ENCODE results near the gene HDGF. TPM values are rescaled to one million over a fixed set of nuclear protein-coding genes. Genes with fewer than 3 reads are reported as not detected.
A peak's percentile ranks its signal among the peaks of the same experiment; 100 is the strongest.

The HDGF gene
- total and polyA plus RNA-seq, 2 of the 8 experiments (the other 6 are each of a cell fraction or from before 2014, with no cell fraction given), result 145 to 391 TPM

GRCh38 chr1:156741481-156741983 is 9.9 kb downstream of the HDGF start:
- H2BK120ac ChIP-seq (replicated peaks; ENCODE audit: low read depth, low read length), result no peak overlapping the region
- peak overlapping the region; percentile 81 for H2BK5ac ChIP-seq (ENCODE audit: low read depth, low read length)
- H2BK20ac ChIP-seq (ENCODE audit: low read length), result no peak overlapping the region
- peak overlapping the region; percentile 9 for H4K91ac ChIP-seq (replicated peaks; ENCODE audit: insufficient read length, low read length)
- H3K4me3 ChIP-seq (ENCODE audit: extremely low read depth in 1 of 4, insufficient read depth in 2 of 4, low read depth in 3 of 4, low read length in 4 of 4), result peak overlapping the region in 3 of 4 experiments; percentile 5 to 51 (median 34); a peak in 5 of 8 replicates
- H3K18ac ChIP-seq (ENCODE audit: extremely low read depth, low read length), result peak overlapping the region; percentile 34; the same call in 1 of the 2 replicates
- WGBS, 2 experiments (ENCODE audit: extremely low coverage in 1 of 2, insufficient coverage in 1 of 2, insufficient read length in 1 of 2, insufficient replicate concordance in 2 of 2, low coverage in 1 of 2, low lambda C conversion rate in 2 of 2, missing lambda C conversion rate in 1 of 2), result 60% methylated on average over 8 of the region's 8 CpGs; no CpG with 5 or more reads in 1 of the 2 experiments
- no peak overlapping the region for H2AFZ ChIP-seq (ENCODE audit: low read length)
- H3K27me3 ChIP-seq (replicated peaks in 1 of 4; ENCODE audit: control insufficient read depth in 3 of 4, extremely low read depth in 1 of 4, insufficient read depth in 3 of 4, low read length in 3 of 4), result no peaks in the 10 kb centered on the region
- peaks cover 9% of the 10 kb centered on the region for H3K79me1 ChIP-seq (ENCODE audit: low read depth, low read length)
- no peak overlapping the region for H3K14ac ChIP-seq (ENCODE audit: insufficient read length)
- H3K9me3 ChIP-seq (ENCODE audit: insufficient read depth in 2 of 2, low read depth in 1 of 2, low read length in 1 of 2), result no peaks in the 10 kb centered on the region
- POLR2A ChIA-PET (ENCODE audit: partially characterized antibody), result interaction anchor here (0.6 to 10.7 kb wide), 20 partner anchors 10 to 139 kb away, joined by 3 to 214 read pairs (median 4); partner anchors contain the start of genes CRABP2, HDGF, ISG20L2 and METTL25B
- DNase-seq (ENCODE audit: low read depth in 1 of 2, low spot score in 2 of 2), result no peak
- TF ChIP-seq RAD21 (IDR thresholded peaks at IDR 0.05 in 1 of 2, conservative IDR thresholded peaks at IDR 0.05 in 1 of 2; ENCODE audit: low read depth in 2 of 2, low read length in 2 of 2) (0 out of 4 replicates have a peak, but pooled peaks of 1 of the 2 experiments have one; percentile 14), CTBP2 (IDR thresholded peaks at IDR 0.05; ENCODE audit: borderline replicate concordance, insufficient read depth, insufficient read length, low read length) (peak; percentile 17), POLR2A (IDR thresholded peaks at IDR 0.05; ENCODE audit: control extremely low read depth in 1 of 2, low read depth in 2 of 2, low read length in 2 of 2) (peak in 1 of 2 experiments; percentile 58; a peak in 1 of 3 replicates), TAF7 (optimal IDR thresholded peaks at IDR 0.05; ENCODE audit: borderline replicate concordance, low read depth, low read length) (no peak), JUND (IDR thresholded peaks at IDR 0.05; ENCODE audit: low read length) (no peak), SIX5 (IDR thresholded peaks at IDR 0.05; ENCODE audit: low read depth, low read length) (no peak), KDM1A (IDR thresholded peaks at IDR 0.05; ENCODE audit: borderline replicate concordance, low read length) (no peak), ASH2L (IDR thresholded peaks at IDR 0.05; ENCODE audit: low read length) (peak; percentile 87)
- H4K20me1 ChIP-seq (replicated peaks in 1 of 2; ENCODE audit: control insufficient read depth in 1 of 2, insufficient read depth in 2 of 2, low read length in 2 of 2), result peaks cover 0 to 2% of the 10 kb centered on the region in 2 experiments
- peak overlapping the region; percentile 67 to 68 for H3K4me2 ChIP-seq (ENCODE audit: insufficient read depth in 1 of 2, low read depth in 2 of 2, low read length in 2 of 2)
- H4K8ac ChIP-seq (ENCODE audit: extremely low read depth, insufficient read depth, low read length), result no peak overlapping the region
- peak overlapping the region in 2 of 4 experiments; percentile 36 to 42; a peak in 3 of 7 replicates for H3K9ac ChIP-seq (replicated peaks in 1 of 4; ENCODE audit: extremely low read depth in 1 of 4, low read depth in 3 of 4, low read length in 3 of 4)
- H3K4ac ChIP-seq (replicated peaks; ENCODE audit: insufficient read length, low read depth, low read length), result peak overlapping the region; percentile 29
- H3K23ac ChIP-seq (ENCODE audit: insufficient read length), result no peak overlapping the region
- 0 out of 2 replicates have a peak overlapping the region, but pooled peaks have one; percentile 46 for H2BK15ac ChIP-seq (ENCODE audit: low read length)
- peaks cover 13 to 38% (median 14%) of the 10 kb centered on the region in 4 experiments; a peak in 7 of 8 replicates for H3K36me3 ChIP-seq (ENCODE audit: control insufficient read depth in 2 of 4, insufficient read depth in 4 of 4, low read length in 3 of 4)
- H3K23me2 ChIP-seq (ENCODE audit: low read depth, low read length), result peaks cover 2% of the 10 kb centered on the region
- no peak for FAIRE-seq
- CTCF ChIA-PET (ENCODE audit: partially characterized antibody), result interaction anchor here (1.4 to 6.6 kb wide), 6 partner anchors 11 to 64 kb away, joined by 6 to 76 read pairs (median 10); partner anchors contain the start of genes CRABP2, HDGF, ISG20L2 and METTL25B
- H4K5ac ChIP-seq (ENCODE audit: insufficient read length, low read depth, low read length), result peak overlapping the region; percentile 13
- peaks cover 8 to 27% of the 10 kb centered on the region in 2 experiments for H3K79me2 ChIP-seq (ENCODE audit: control insufficient read depth in 1 of 2, insufficient read depth in 2 of 2, low read length in 2 of 2)
- H3K27ac ChIP-seq (ENCODE audit: low read depth, low read length), result peak overlapping the region; percentile 36
- peak overlapping the region; percentile 12; the same call in 1 of the 2 replicates for H2BK12ac ChIP-seq (ENCODE audit: low read depth, low read length)
- peak overlapping the region; percentile 25 for H3K56ac ChIP-seq (replicated peaks; ENCODE audit: insufficient read length, low read depth, low read length)
- H2AK5ac ChIP-seq (ENCODE audit: low read depth, low read length), result no peak overlapping the region
- H3K4me1 ChIP-seq (replicated peaks in 1 of 4; ENCODE audit: control insufficient read depth in 3 of 4, insufficient read depth in 4 of 4, low read length in 3 of 4), result peaks cover 8 to 21% (median 11%) of the 10 kb centered on the region in 4 experiments; a peak in 6 of 7 replicates

Data from H1 (cell line).